ENCODE data around the gene GNMT.

Gene GNMT

GRCh38 chr6:42923666-42924065, 36.9 kb upstream of the GNMT start:
- no peak overlapping the region for H3K4me3 ChIP-seq
- TF ChIP-seq, protein P1, sequence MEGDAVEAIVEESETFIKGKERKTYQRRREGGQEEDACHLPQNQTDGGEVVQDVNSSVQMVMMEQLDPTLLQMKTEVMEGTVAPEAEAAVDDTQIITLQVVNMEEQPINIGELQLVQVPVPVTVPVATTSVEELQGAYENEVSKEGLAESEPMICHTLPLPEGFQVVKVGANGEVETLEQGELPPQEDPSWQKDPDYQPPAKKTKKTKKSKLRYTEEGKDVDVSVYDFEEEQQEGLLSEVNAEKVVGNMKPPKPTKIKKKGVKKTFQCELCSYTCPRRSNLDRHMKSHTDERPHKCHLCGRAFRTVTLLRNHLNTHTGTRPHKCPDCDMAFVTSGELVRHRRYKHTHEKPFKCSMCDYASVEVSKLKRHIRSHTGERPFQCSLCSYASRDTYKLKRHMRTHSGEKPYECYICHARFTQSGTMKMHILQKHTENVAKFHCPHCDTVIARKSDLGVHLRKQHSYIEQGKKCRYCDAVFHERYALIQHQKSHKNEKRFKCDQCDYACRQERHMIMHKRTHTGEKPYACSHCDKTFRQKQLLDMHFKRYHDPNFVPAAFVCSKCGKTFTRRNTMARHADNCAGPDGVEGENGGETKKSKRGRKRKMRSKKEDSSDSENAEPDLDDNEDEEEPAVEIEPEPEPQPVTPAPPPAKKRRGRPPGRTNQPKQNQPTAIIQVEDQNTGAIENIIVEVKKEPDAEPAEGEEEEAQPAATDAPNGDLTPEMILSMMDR (IDR thresholded peaks at IDR 0.05), result no peak
- H3K27ac ChIP-seq, result no peak overlapping the region
- no peak for DNase-seq (ENCODE audit: low spot score)

- Histone ChIP-seq H3K27ac (no peak overlapping the region), H3K4me3 (no peak overlapping the region)
- TF ChIP-seq, protein P1 (IDR thresholded peaks at IDR 0.05), result no peak
- no peak for DNase-seq (ENCODE audit: low spot score)
These were observed 35.2 kb upstream of the GNMT start for GRCh38 chr6:42925248-42925857.

DNA sequence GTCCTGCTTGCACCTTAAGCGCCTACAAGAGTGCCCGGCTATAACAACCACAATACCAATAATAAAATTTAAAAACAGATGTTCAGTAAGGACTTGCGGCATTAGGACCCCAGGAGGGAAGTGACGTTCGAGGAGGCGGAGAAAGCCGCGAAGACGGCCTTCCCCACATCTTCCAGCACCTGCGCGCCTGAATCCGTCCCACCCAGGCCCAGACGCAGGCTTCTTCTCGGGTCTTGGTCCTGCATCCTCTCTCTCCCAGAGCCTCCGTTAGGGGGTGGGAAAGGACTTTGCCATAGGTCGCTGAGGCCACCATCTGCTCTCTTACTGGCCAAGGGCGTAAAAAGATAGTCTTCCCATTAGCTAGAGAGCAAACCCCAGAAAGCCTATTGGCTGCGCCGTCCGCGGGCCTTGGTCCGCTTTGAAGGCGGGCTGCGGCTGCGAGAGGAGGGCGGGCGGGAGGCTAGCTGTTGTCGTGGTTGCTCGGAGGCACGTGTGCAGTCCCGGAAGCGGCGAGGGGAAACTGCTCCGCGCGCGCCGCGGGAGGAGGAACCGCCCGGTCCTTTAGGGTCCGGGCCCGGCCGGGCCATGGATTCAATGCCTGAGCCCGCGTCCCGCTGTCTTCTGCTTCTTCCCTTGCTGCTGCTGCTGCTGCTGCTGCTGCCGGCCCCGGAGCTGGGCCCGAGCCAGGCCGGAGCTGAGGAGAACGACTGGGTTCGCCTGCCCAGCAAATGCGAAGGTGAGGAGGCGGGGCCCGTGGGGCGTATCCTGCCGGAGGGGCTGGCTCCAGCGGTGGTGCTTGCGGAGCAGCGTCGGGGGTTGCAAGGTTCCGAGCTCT, 31.4 kb upstream of the GNMT start, which contains the start of gene CNPY3:
CNPY3 (plus strand) TSS at position 495 of the 835 bp plus-strand sequence; CDS start at position 586, 91 bp downstream.
- Histone ChIP-seq H3K4me3 (peak within 1 kb of the TSS; percentile 88), H3K27ac (peak within 1 kb of the TSS; percentile 70 to 95)
- TF ChIP-seq, protein P1 (IDR thresholded peaks at IDR 0.05), result no peak
- DNase-seq (ENCODE audit: low spot score), result peak; percentile 98

GRCh38 chr6:42929821-42930360, 30.7 kb upstream of the GNMT start:
- H3K4me3 ChIP-seq, result peak overlapping the region; percentile 88
- TF ChIP-seq, protein P1 (IDR thresholded peaks at IDR 0.05), result no peak
- DNase-seq (ENCODE audit: low spot score), result no peak
- H3K27ac ChIP-seq, result peak overlapping the region; percentile 70 to 95

DNA sequence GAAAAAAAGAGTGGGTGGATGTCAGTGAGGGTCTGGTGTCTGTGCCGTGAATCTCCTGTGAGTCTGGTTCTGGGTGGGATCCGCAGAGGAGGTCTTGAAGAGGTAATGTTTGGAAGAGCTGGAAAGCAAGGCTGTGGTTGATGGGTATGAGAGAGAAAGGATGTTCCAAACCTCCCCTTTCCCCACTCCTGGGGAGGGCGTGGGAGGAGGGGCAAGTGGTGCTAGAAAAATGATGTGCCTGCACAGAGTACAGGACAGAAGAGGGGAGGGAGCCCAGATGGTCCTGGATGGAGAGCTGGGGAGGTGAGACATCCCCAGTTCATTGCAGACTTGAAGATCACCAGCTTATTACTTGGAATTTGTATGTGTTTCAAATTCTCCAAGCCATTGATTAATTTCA, 28.1 kb upstream of the GNMT start:
- Histone ChIP-seq H3K27ac (no peak overlapping the region), H3K4me3 (no peak overlapping the region)
- TF ChIP-seq, protein P1 (IDR thresholded peaks at IDR 0.05), result no peak
- DNase-seq (ENCODE audit: low spot score), result no peak

- DNase-seq (ENCODE audit: low spot score), result no peak
These were observed 27.3 kb upstream of the GNMT start for GRCh38 chr6:42933205-42933604.

More at GRCh38 chr6:42933205-42933604, 27.3 kb upstream of the GNMT start:
- Histone ChIP-seq H3K27ac (no peak overlapping the region), H3K4me3 (no peak overlapping the region)
- TF ChIP-seq, protein P1 (IDR thresholded peaks at IDR 0.05), result no peak

All from coronary artery (tissue), 2 donors.